Astrocyte (in vitro differentiated cells and primary cell): ENCODE data around the gene RPL26. TPM values are rescaled to one million over a fixed set of nuclear protein-coding genes. Genes with fewer than 3 reads are reported as not detected.

Experiments
- DNase-seq: peaks from one replicate; pipeline ENCODE4 v3.0.0-alpha.2; 2010; ENCODE audit warnings: low read depth
- FAIRE-seq: peaks from 2 replicates; lab custom pipeline; 2011; peaks lifted over from hg19 to GRCh38; lab: Jason Lieb, UNC
- H2AFZ ChIP-seq: 2 replicates; pipeline ENCODE4 v1.6.0; 2012; ENCODE audit warnings: low read depth, low read length, inconsistent platforms
- H3K27ac ChIP-seq: 2 replicates; pipeline ENCODE4 v1.5.1; 2011; ENCODE audit warnings: low read depth, low read length, inconsistent platforms
- H3K27me3 ChIP-seq: 2 replicates; pipeline ENCODE4 v1.6.0; 2011; ENCODE audit warnings: low read length, inconsistent platforms; ENCODE audit not compliant: insufficient read depth
- H3K36me3 ChIP-seq: 2 replicates; pipeline ENCODE4 v1.5.1; 2011; ENCODE audit warnings: low read length, inconsistent platforms; ENCODE audit not compliant: insufficient read depth
- H3K4me1 ChIP-seq: 2 replicates; pipeline ENCODE4 v1.5.1; 2011; ENCODE audit warnings: low read length, inconsistent platforms; ENCODE audit not compliant: insufficient read depth
- H3K4me2 ChIP-seq: 2 replicates; pipeline ENCODE4 v1.6.0; 2012; ENCODE audit warnings: low read length, inconsistent platforms
- H3K4me3 ChIP-seq: 2 replicates; pipeline ENCODE4 v1.5.1; 2011; ENCODE audit warnings: low read depth, mild to moderate bottlenecking, low read length, inconsistent platforms; ENCODE audit not compliant: insufficient read depth
- H3K79me2 ChIP-seq: 2 replicates; pipeline ENCODE4 v1.6.0; 2012; ENCODE audit warnings: mild to moderate bottlenecking, low read length, inconsistent platforms; ENCODE audit not compliant: insufficient read depth
- H3K9ac ChIP-seq: 2 replicates; pipeline ENCODE4 v1.6.0; 2012; ENCODE audit warnings: mild to moderate bottlenecking, low read length, inconsistent platforms
- H3K9me3 ChIP-seq: 2 replicates; pipeline ENCODE4 v1.5.1; 2012; ENCODE audit warnings: low read depth, mild to moderate bottlenecking, low read length, inconsistent platforms; ENCODE audit not compliant: insufficient read depth
- H4K20me1 ChIP-seq: 2 replicates; pipeline ENCODE4 v1.6.0; 2012; ENCODE audit warnings: low read length, inconsistent platforms; ENCODE audit not compliant: insufficient read depth
- H3K27ac Mint-ChIP-seq: one replicate; pipeline ENCODE4 v1.8.0; 2021; ENCODE audit warnings: mild to moderate bottlenecking, mixed read lengths; ENCODE audit not compliant: unreplicated experiment
- H3K27me3 Mint-ChIP-seq: one replicate; pipeline ENCODE4 v1.8.0; 2021; ENCODE audit warnings: low read depth, mixed read lengths; ENCODE audit not compliant: unreplicated experiment
- H3K36me3 Mint-ChIP-seq: one replicate; pipeline ENCODE4 v1.8.0; 2021; ENCODE audit warnings: low read depth, mixed read lengths; ENCODE audit not compliant: unreplicated experiment
- H3K4me1 Mint-ChIP-seq: one replicate; pipeline ENCODE4 v1.8.0; 2021; ENCODE audit warnings: low read depth, mixed read lengths; ENCODE audit not compliant: unreplicated experiment
- H3K4me3 Mint-ChIP-seq: one replicate; pipeline ENCODE4 v1.8.0; 2021; ENCODE audit warnings: mild to moderate bottlenecking, moderate library complexity, mixed read lengths; ENCODE audit not compliant: unreplicated experiment
- H3K9me3 Mint-ChIP-seq: one replicate; pipeline ENCODE4 v1.8.0; 2021; ENCODE audit warnings: mild to moderate bottlenecking, mixed read lengths; ENCODE audit not compliant: unreplicated experiment
- CTCF ChIP-seq: IDR thresholded peaks from 2 replicates; pipeline ENCODE4 v1.5.1; 2011; ENCODE audit warnings: low read depth, mild to moderate bottlenecking, inconsistent platforms, low read length, moderate library complexity; ENCODE audit not compliant: insufficient read depth
- EZH2 ChIP-seq: IDR thresholded peaks from 2 replicates; pipeline ENCODE4 v1.6.1; 2012; ENCODE audit warnings: mild to moderate bottlenecking, low read length, inconsistent platforms; ENCODE audit not compliant: insufficient read depth
- total RNA-seq: library from RNA; stranded (reverse); gene quantifications from 2 replicates; pipeline ENCODE4 v1.2.1, GENCODE V29; 2021

Gene RPL26
- total RNA-seq, 1 donor from 2014 or later: 1,342 TPM

- H3K4me1 ChIP-seq: no peaks in the 10 kb centered on the region
- DNase-seq: no peak
- H3K9me3 ChIP-seq: no peaks in the 10 kb centered on the region
- no peaks in the 10 kb centered on the region for H3K36me3 ChIP-seq
- H3K27me3 ChIP-seq: peaks cover 2% of the 10 kb centered on the region
- H3K27me3 Mint-ChIP-seq: peaks cover 6% of the 10 kb centered on the region
- H3K36me3 Mint-ChIP-seq: no peaks in the 10 kb centered on the region
- no peaks in the 10 kb centered on the region for H3K4me1 Mint-ChIP-seq
- H4K20me1 ChIP-seq: no peaks in the 10 kb centered on the region
- TF ChIP-seq EZH2 (no peak), CTCF (no peak)
- H3K9ac ChIP-seq: no peak overlapping the region
- no peak overlapping the region for H3K27ac ChIP-seq
- no peaks in the 10 kb centered on the region for H3K79me2 ChIP-seq
- no peaks in the 10 kb centered on the region for H3K9me3 Mint-ChIP-seq
- H3K4me3 Mint-ChIP-seq: no peak overlapping the region
- H2AFZ ChIP-seq: no peak overlapping the region
- no peak overlapping the region for H3K4me2 ChIP-seq
- no peak for FAIRE-seq
- no peak overlapping the region for H3K27ac Mint-ChIP-seq
- no peak overlapping the region for H3K4me3 ChIP-seq
Observed at GRCh38 chr17:8332128-8332527, 50.9 kb downstream of the RPL26 start.

Other genes with a start within 250 kb of the RPL26 start
- 17.0 and 18.1 TPM in 2 replicates for gene PER1, start 230.8 kb downstream of the RPL26 start, total RNA-seq
- 28.0 and 31.3 TPM in 2 replicates for gene VAMP2, start 220.2 kb downstream of the RPL26 start, total RNA-seq
- 9.4 and 10.1 TPM in 2 replicates for gene TMEM107, start 206.8 kb downstream of the RPL26 start, total RNA-seq
- gene BORCS6, start 193.0 kb downstream of the RPL26 start, total RNA-seq: 5.7 and 6.6 TPM in 2 replicates
- gene AURKB, start 172.6 kb downstream of the RPL26 start, total RNA-seq: 3.7 and 7.6 TPM in 2 replicates
- gene CTC1, start 135.1 kb downstream of the RPL26 start, total RNA-seq: 14.3 and 14.7 TPM in 2 replicates
- gene PFAS, start 133.9 kb downstream of the RPL26 start, total RNA-seq: 33.7 and 35.4 TPM in 2 replicates
- 14.1 and 16.1 TPM in 2 replicates for gene RANGRF, start 94.5 kb downstream of the RPL26 start, total RNA-seq
- 2.1 and 2.8 TPM in 2 replicates for gene SLC25A35, start 87.8 kb downstream of the RPL26 start, total RNA-seq
- 0.23 TPM in 1 of 2 replicates, not detected in the other for gene ARHGEF15, start 73.0 kb downstream of the RPL26 start, total RNA-seq
- not detected in 2 replicates for gene ODF4, start 43.4 kb downstream of the RPL26 start, total RNA-seq
- not detected in 2 replicates for gene RNF222, start 14.6 kb upstream of the RPL26 start, total RNA-seq
- gene NDEL1, start 52.7 kb upstream of the RPL26 start, total RNA-seq: 102 and 110 TPM in 2 replicates
- 125 and 150 TPM in 2 replicates for gene MYH10, start 247.5 kb upstream of the RPL26 start, total RNA-seq